ENCODE measurements around the gene RAB17. TPM values are rescaled to one million over a fixed set of nuclear protein-coding genes. Genes with fewer than 3 reads are reported as not detected.

RAB17 gene
- total and polyA plus RNA-seq, 12 donors, result 0.37 to 18.7 (median 5.0) TPM

- no peaks in the 10 kb centered on the region for H3K27me3 ChIP-seq
- no peaks in the 10 kb centered on the region for H3K9me3 ChIP-seq (replicated peaks in 1 of 3)
- peaks cover 11 to 12% of the 10 kb centered on the region in 2 donors for H3K4me1 ChIP-seq (replicated peaks in 1 of 2)
- WGBS, 4 donors, result 36 to 58% (median 43%) methylated on average over 9 to 16 of the region's 16 CpGs
- peak in 5 of 7 donors; percentile 45 to 78 (median 52) for DNase-seq
- H3K36me3 ChIP-seq (replicated peaks in 1 of 2), result no peaks in the 10 kb centered on the region
- intact Hi-C loops (cut with DNase I), result no loop called here
- peak overlapping the region in 1 of 4 donors; percentile 13 for H3K4me3 ChIP-seq
- peak overlapping the region in 4 of 5 donors; percentile 5 to 78 (median 52) for H3K27ac ChIP-seq
- TF ChIP-seq POLR2A (IDR thresholded peaks at IDR 0.05), result no peak
- no peak for TF ChIP-seq CTCF (IDR thresholded peaks at IDR 0.05)
Observed at GRCh38 chr2:237600205-237600846, 9.8 kb upstream of the RAB17 start.

- peak overlapping the region in 4 of 5 donors; percentile 5 to 78 (median 52) for H3K27ac ChIP-seq
- DNase-seq, result no peak
- intact Hi-C loops (cut with DNase I), result loop anchor here in 1 of 2 donors (10.0 kb wide), 1 partner anchor 65 kb away; no protein-coding TSS in a partner anchor
- TF ChIP-seq POLR2A (IDR thresholded peaks at IDR 0.05) (no peak), CTCF (IDR thresholded peaks at IDR 0.05) (no peak)
- H3K4me1 ChIP-seq (replicated peaks in 1 of 2), result peaks cover 18 to 20% of the 10 kb centered on the region in 2 donors
- H3K9me3 ChIP-seq (replicated peaks in 1 of 3), result no peaks in the 10 kb centered on the region
- H3K36me3 ChIP-seq (replicated peaks in 1 of 2), result no peaks in the 10 kb centered on the region
- H3K27me3 ChIP-seq, result no peaks in the 10 kb centered on the region
- peak overlapping the region in 1 of 4 donors; percentile 13 for H3K4me3 ChIP-seq
- WGBS, 4 donors, result 65 to 69% (median 68%) methylated on average over 9 of the region's 9 CpGs
Observed at GRCh38 chr2:237599465-237600110, 9.1 kb upstream of the RAB17 start.

- 91 to 95% (median 92%) methylated on average over 14 of the region's 14 CpGs for WGBS, 4 donors
- Histone ChIP-seq H3K4me1 (replicated peaks in 1 of 2) (peaks cover 23 to 25% of the 10 kb centered on the region in 2 donors), H3K4me3 (no peak overlapping the region), H3K9me3 (replicated peaks in 1 of 3) (no peaks in the 10 kb centered on the region), H3K36me3 (replicated peaks in 1 of 2) (no peaks in the 10 kb centered on the region), H3K27me3 (no peaks in the 10 kb centered on the region), H3K27ac (no peak overlapping the region)
- intact Hi-C loops (cut with DNase I), result loop anchor here in 1 of 2 donors (10.0 kb wide), 1 partner anchor 66 kb away; no protein-coding TSS in a partner anchor
- DNase-seq, result no peak
- TF ChIP-seq CTCF (IDR thresholded peaks at IDR 0.05) (no peak), POLR2A (IDR thresholded peaks at IDR 0.05) (no peak)
Observed at GRCh38 chr2:237598468-237599208, 8.1 kb upstream of the RAB17 start.

Data from adrenal gland (tissue), 12 donors.